Keratinocyte (primary cell): ENCODE measurements around the gene DLX2. TPM values are rescaled to one million over a fixed set of nuclear protein-coding genes. Genes with fewer than 3 reads are reported as not detected.

ENCODE experiments used
- DNase-seq: peaks from one replicate; pipeline ENCODE4 v3.0.0-alpha.2; 2011; ENCODE audit warnings: low read depth, missing footprints, low spot score
- FAIRE-seq: peaks from 2 replicates; lab custom pipeline; 2011; peaks lifted over from hg19 to GRCh38; lab: Jason Lieb, UNC
- H2AFZ ChIP-seq: 2 replicates; pipeline ENCODE4 v1.6.0; 2012; ENCODE audit warnings: low read length, control low read depth, inconsistent platforms; ENCODE audit not compliant: control insufficient read depth
- H3K27ac ChIP-seq: 2 replicates; pipeline ENCODE4 v1.5.1; 2011; ENCODE audit warnings: low read length; ENCODE audit not compliant: control insufficient read depth, insufficient read depth
- H3K27me3 ChIP-seq: 3 replicates; pipeline ENCODE4 v1.6.0; 2011; ENCODE audit warnings: low read length; ENCODE audit not compliant: control insufficient read depth, insufficient read depth; ENCODE audit errors: extremely low read depth
- H3K36me3 ChIP-seq, 2 experiments: 2 replicates in 1 of 2; 3 replicates in 1 of 2; pipeline ENCODE4 v1.5.1; 2011; ENCODE audit warnings: low read length in 2 of 2, mild to moderate bottlenecking in 1 of 2; ENCODE audit not compliant: control insufficient read depth in 2 of 2, insufficient read depth in 2 of 2; ENCODE audit errors: extremely low read depth in 1 of 2
- H3K4me1 ChIP-seq: 3 replicates; pipeline ENCODE4 v1.5.1; 2011; ENCODE audit warnings: low read length; ENCODE audit not compliant: control insufficient read depth, insufficient read depth; ENCODE audit errors: extremely low read depth
- H3K4me2 ChIP-seq: 3 replicates; pipeline ENCODE4 v1.6.0; 2011; ENCODE audit warnings: low read depth, low read length; ENCODE audit not compliant: control insufficient read depth, insufficient read depth; ENCODE audit errors: extremely low read depth
- H3K4me3 ChIP-seq, 3 experiments: fragments of 200-600 bp in 1 of 3; sonication (generic) in 1 of 3; 2 replicates in 2 of 3; 3 replicates in 1 of 3; pipeline ENCODE4 v1.5.1; 2011 to 2016; ENCODE audit warnings: low read length in 3 of 3, mild to moderate bottlenecking in 3 of 3, control low read depth in 2 of 3, inconsistent platforms in 1 of 3, low read depth in 1 of 3, mixed read lengths in 1 of 3, mixed run types in 1 of 3, moderate library complexity in 1 of 3; ENCODE audit not compliant: control insufficient read depth in 2 of 3, insufficient read depth in 2 of 3; ENCODE audit errors: extremely low read depth in 1 of 3
- H3K79me2 ChIP-seq: 2 replicates; pipeline ENCODE4 v1.6.0; 2012; ENCODE audit warnings: low read length; ENCODE audit not compliant: control insufficient read depth, insufficient read depth
- H3K9ac ChIP-seq: 3 replicates; pipeline ENCODE4 v1.6.0; 2011; ENCODE audit warnings: low read length; ENCODE audit not compliant: control insufficient read depth, insufficient read depth; ENCODE audit errors: extremely low read depth
- H3K9me1 ChIP-seq: 3 replicates; pipeline ENCODE4 v1.6.0; 2011; ENCODE audit warnings: low read length; ENCODE audit not compliant: control insufficient read depth, insufficient read depth; ENCODE audit errors: extremely low read depth
- H3K9me3 ChIP-seq: 2 replicates; pipeline ENCODE4 v1.5.1; 2012; ENCODE audit warnings: low read depth, low read length; ENCODE audit not compliant: control insufficient read depth
- H4K20me1 ChIP-seq: 3 replicates; pipeline ENCODE4 v1.6.0; 2011; ENCODE audit warnings: low read length; ENCODE audit not compliant: control insufficient read depth, insufficient read depth; ENCODE audit errors: extremely low read depth
- EZH2 ChIP-seq: IDR thresholded peaks from one replicate; pipeline ENCODE4 v1.6.1; 2012; ENCODE audit warnings: inconsistent platforms, mild to moderate bottlenecking, low read length, moderate library complexity
- dilution Hi-C: fragments of 300-500 bp; cut with MboI; formaldehyde crosslinking; loops from one replicate; pipeline ENCODE4 v1.7.0; 2020; ENCODE audit warnings: low sequenced_read_pairs; ENCODE audit not compliant: extremely low pct_ligation_motif_present
- polyA plus RNA-seq, 5 experiments: library from polyadenylated mRNA; depleted of rRNA in 3 of 5; stranded (reverse) in 3 of 5; stranded (forward) in 1 of 5; unstranded in 1 of 5; fragments of >200 nt; gene quantifications; 1 replicate in 1 of 5; 2 replicates in 3 of 5; 3 replicates in 1 of 5; pipeline versions ENCODE4 v1.2.1 to v1.2.3, GENCODE V29; 2011 to 2012; ENCODE audit warnings: missing spikeins in 2 of 5, low read depth in 1 of 5, low replicate concordance in 1 of 5
- TF ChIP-seq, protein P1 (sequence below), 3 experiments: IDR thresholded peaks in 1 of 3; conservative IDR thresholded peaks in 1 of 3; optimal IDR thresholded peaks in 1 of 3; 2 replicates in 2 of 3; 3 replicates in 1 of 3; pipeline versions ENCODE3 to v1.5.1; 2011; ENCODE audit warnings: low read length in 3 of 3, mild to moderate bottlenecking in 3 of 3, moderate library complexity in 2 of 3, control low read depth in 1 of 3, inconsistent platforms in 1 of 3; ENCODE audit not compliant: insufficient read depth in 2 of 3; ENCODE audit errors: extremely low read depth in 1 of 3

DLX2 gene
- polyA plus RNA-seq, 1 donor (not counting 4 experiments of a cell fraction or from before 2014, with no cell fraction given) = 0.29 TPM

DNA sequence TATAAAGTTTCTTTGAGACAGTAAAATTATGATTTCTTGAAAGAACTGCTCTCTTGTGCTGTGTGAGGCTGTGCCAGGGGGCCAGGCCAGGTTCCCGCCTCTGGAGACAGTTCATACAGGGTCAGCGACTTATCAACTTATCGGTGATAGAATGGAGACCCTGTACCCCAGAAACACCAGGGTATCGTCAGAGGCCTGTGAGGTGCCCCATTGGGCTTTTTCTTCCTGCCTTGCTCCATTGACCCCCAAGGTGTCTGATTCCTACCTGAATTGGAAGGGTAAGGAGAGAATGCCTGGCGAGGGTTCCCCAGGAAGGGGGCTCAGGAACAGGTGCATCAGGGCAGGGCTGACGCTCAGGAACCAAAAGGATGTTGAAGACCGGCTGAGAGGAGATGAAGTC, 13.1 kb downstream of the DLX2 start:
- Histone ChIP-seq H4K20me1 (no peaks in the 10 kb centered on the region), H3K9me1 (no peaks in the 10 kb centered on the region), H3K36me3 (no peaks in the 10 kb centered on the region), H3K9ac (no peak overlapping the region), H3K4me3 (no peak overlapping the region), H3K79me2 (no peaks in the 10 kb centered on the region), H3K9me3 (no peaks in the 10 kb centered on the region), H2AFZ (no peak overlapping the region), H3K4me1 (peaks cover 22% of the 10 kb centered on the region), H3K27ac (no peak overlapping the region), H3K27me3 (peaks cover 89% of the 10 kb centered on the region), H3K4me2 (no peak overlapping the region)
- dilution Hi-C loops = no loop called here
- FAIRE-seq = no peak
- TF ChIP-seq, protein P1, sequence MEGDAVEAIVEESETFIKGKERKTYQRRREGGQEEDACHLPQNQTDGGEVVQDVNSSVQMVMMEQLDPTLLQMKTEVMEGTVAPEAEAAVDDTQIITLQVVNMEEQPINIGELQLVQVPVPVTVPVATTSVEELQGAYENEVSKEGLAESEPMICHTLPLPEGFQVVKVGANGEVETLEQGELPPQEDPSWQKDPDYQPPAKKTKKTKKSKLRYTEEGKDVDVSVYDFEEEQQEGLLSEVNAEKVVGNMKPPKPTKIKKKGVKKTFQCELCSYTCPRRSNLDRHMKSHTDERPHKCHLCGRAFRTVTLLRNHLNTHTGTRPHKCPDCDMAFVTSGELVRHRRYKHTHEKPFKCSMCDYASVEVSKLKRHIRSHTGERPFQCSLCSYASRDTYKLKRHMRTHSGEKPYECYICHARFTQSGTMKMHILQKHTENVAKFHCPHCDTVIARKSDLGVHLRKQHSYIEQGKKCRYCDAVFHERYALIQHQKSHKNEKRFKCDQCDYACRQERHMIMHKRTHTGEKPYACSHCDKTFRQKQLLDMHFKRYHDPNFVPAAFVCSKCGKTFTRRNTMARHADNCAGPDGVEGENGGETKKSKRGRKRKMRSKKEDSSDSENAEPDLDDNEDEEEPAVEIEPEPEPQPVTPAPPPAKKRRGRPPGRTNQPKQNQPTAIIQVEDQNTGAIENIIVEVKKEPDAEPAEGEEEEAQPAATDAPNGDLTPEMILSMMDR (optimal IDR thresholded peaks at IDR 0.05 in 1 of 3, IDR thresholded peaks at IDR 0.05 in 1 of 3, conservative IDR thresholded peaks at IDR 0.05 in 1 of 3; ENCODE audit: extremely low read depth in 1 of 3, insufficient read depth in 2 of 3, low read length in 3 of 3) = no peak
- no peak for TF ChIP-seq EZH2
- DNase-seq = no peak

- no peak overlapping the region for H3K9ac ChIP-seq
- DNase-seq = no peak
- H3K27ac ChIP-seq = no peak overlapping the region
- no peak for TF ChIP-seq EZH2
- TF ChIP-seq, protein P1 (optimal IDR thresholded peaks at IDR 0.05 in 1 of 3, IDR thresholded peaks at IDR 0.05 in 1 of 3, conservative IDR thresholded peaks at IDR 0.05 in 1 of 3; ENCODE audit: extremely low read depth in 1 of 3, insufficient read depth in 2 of 3, low read length in 3 of 3) = no peak
- H3K9me1 ChIP-seq = no peaks in the 10 kb centered on the region
- peaks cover 25% of the 10 kb centered on the region for H3K4me1 ChIP-seq
- no peak overlapping the region for H3K4me2 ChIP-seq
- no peak overlapping the region for H3K4me3 ChIP-seq
- H3K79me2 ChIP-seq = no peaks in the 10 kb centered on the region
- H3K9me3 ChIP-seq = no peaks in the 10 kb centered on the region
- dilution Hi-C loops = no loop called here
- H2AFZ ChIP-seq = no peak overlapping the region
- H4K20me1 ChIP-seq = no peaks in the 10 kb centered on the region
- H3K27me3 ChIP-seq = peaks cover 89% of the 10 kb centered on the region
- no peaks in the 10 kb centered on the region for H3K36me3 ChIP-seq
- no peak for FAIRE-seq
These were observed 13.6 kb downstream of the DLX2 start for GRCh38 chr2:172089005-172089504.
